Caco-2 (cell line): ENCODE data around the gene POLR2E. TPM values are rescaled to one million over a fixed set of nuclear protein-coding genes. Genes with fewer than 3 reads are reported as not detected.

Experiments used
- BruUV-seq: library from RNA; stranded (reverse); fragments of 400-500 nt; replicated peaks from 2 replicates; lab custom pipeline; 2021; lab: Mats Ljungman, UMichigan
- CTCF ChIA-PET: fragments of 300-600 bp; sonication (Branson Sonifier 250); formaldehyde crosslinking; loops from one replicate; lab custom pipeline; 2022; ENCODE audit warnings: antibody characterized with exemption; lab: Charles Lee
- POLR2A ChIA-PET: fragments of 300-600 bp; sonication (Branson Sonifier 250); formaldehyde crosslinking; loops from one replicate; lab custom pipeline; 2022; ENCODE audit warnings: antibody characterized with exemption; lab: Charles Lee
- DNase-seq, 2 experiments: peaks; one replicate each; pipeline versions ENCODE4 v3.0.0 to v3.0.0-alpha.2; 2020 to 2022
- H3K27me3 ChIP-seq: replicated peaks from 2 replicates; pipeline ENCODE4 v1.6.0; 2011; ENCODE audit warnings: low read length; ENCODE audit not compliant: control insufficient read depth, insufficient read depth
- H3K36me3 ChIP-seq: 2 replicates; pipeline ENCODE4 v1.5.1; 2011; ENCODE audit warnings: low read length; ENCODE audit not compliant: control insufficient read depth, insufficient read depth
- H3K4me1 ChIP-seq: fragments of 250-450 bp; sonication (Bioruptor Pico); 2 replicates; pipeline ENCODE4 v1.5.1; 2020; ENCODE audit warnings: mild to moderate bottlenecking
- H3K4me3 ChIP-seq: 2 replicates; pipeline ENCODE4 v1.5.1; 2011; ENCODE audit warnings: low read depth, mild to moderate bottlenecking, control low read depth, low read length
- H3K9me3 ChIP-seq: fragments of 250-450 bp; sonication (Bioruptor Pico); 2 replicates; pipeline ENCODE4 v1.5.1; 2020; ENCODE audit warnings: mild to moderate bottlenecking, moderate library complexity
- H3K27ac Mint-ChIP-seq: one replicate; pipeline ENCODE4 v1.8.0; 2022; ENCODE audit warnings: mixed read lengths; ENCODE audit not compliant: unreplicated experiment
- H3K27me3 Mint-ChIP-seq: one replicate; pipeline ENCODE4 v1.8.0; 2022; ENCODE audit warnings: mixed read lengths; ENCODE audit not compliant: insufficient read depth, unreplicated experiment
- H3K36me3 Mint-ChIP-seq: one replicate; pipeline ENCODE4 v1.8.0; 2022; ENCODE audit warnings: mild to moderate bottlenecking, mixed read lengths; ENCODE audit not compliant: insufficient read depth, unreplicated experiment
- H3K4me1 Mint-ChIP-seq: one replicate; pipeline ENCODE4 v1.8.0; 2022; ENCODE audit warnings: low read depth, mixed read lengths; ENCODE audit not compliant: unreplicated experiment
- H3K4me3 Mint-ChIP-seq: one replicate; pipeline ENCODE4 v1.8.0; 2022; ENCODE audit warnings: mild to moderate bottlenecking, moderate library complexity, mixed read lengths; ENCODE audit not compliant: unreplicated experiment
- H3K9me3 Mint-ChIP-seq: one replicate; pipeline ENCODE4 v1.8.0; 2022; ENCODE audit warnings: mixed read lengths; ENCODE audit not compliant: unreplicated experiment
- intact Hi-C: fragments of 100-400 bp; cut with micrococcal nuclease; formaldehyde crosslinking; loops from one replicate; pipeline ENCODE4 v1.10.0; 2022; ENCODE audit not compliant: unreplicated experiment
- total RNA-seq: library from RNA; stranded (reverse); gene quantifications from 2 replicates; pipeline ENCODE4 v1.2.3, GENCODE V29; 2022
- TF ChIP-seq, protein P1 (sequence below), 2 experiments: fragments of 200-600 bp in 1 of 2; IDR thresholded peaks; 1 replicate in 1 of 2; 2 replicates in 1 of 2; pipeline versions ENCODE4 v1.5.1 to v1.8.0; 2011 to 2022; ENCODE audit warnings: antibody characterized with exemption in 1 of 2, control low read depth in 1 of 2, inconsistent platforms in 1 of 2, low read depth in 1 of 2, low read length in 1 of 2, mild to moderate bottlenecking in 1 of 2, moderate library complexity in 1 of 2; ENCODE audit not compliant: insufficient read depth in 1 of 2, severe bottlenecking in 1 of 2, unreplicated experiment in 1 of 2

Gene POLR2E
- total RNA-seq, 1 experiment from 2014 or later, result 264 TPM

DNA sequence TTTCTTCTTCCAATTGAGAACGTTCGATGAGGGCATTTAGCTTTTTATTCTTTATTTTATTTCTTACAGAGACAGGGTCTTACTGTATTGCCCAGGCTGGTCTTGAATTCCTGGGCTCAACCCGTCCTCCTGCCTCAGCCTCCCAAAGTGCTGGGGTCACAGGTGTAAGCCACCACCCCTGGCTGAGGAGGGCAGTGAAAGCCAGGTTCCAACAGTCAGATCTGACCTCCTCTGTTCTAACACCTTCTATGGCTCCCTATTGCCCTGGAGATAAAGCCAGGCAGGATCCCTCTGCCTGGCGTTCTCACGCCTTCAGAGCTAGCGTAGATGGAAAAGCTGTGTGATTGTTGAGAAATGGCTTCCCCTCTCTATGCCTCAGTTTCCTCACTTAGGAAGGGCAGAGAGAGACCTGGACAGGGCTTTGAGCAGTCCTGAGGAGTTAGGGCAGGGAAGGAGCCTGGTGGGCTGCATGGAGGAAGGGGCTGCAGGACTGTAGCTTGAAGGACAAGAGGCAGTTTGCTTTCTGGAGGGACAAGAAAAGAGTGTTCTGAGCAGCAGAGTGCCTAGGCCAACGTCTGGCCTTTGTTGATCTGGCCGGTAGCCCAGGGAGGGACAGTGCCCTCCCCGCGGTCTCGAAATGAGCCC is 22.7 kb downstream of the POLR2E start:
- ChIA-PET POLR2A (interaction anchor here (0.6 kb wide), 1 partner anchor 46 kb away, joined by 3 read pairs; the partner anchor contains the start of gene CNN2), CTCF (no interaction called here)
- no TSS peak for BruUV-seq
- Mint-ChIP-seq H3K27me3 (no peaks in the 10 kb centered on the region), H3K9me3 (no peaks in the 10 kb centered on the region), H3K27ac (peak overlapping the region; percentile 47), H3K4me3 (no peak overlapping the region), H3K36me3 (peaks cover 50% of the 10 kb centered on the region), H3K4me1 (peaks cover 15% of the 10 kb centered on the region)
- Histone ChIP-seq H3K4me3 (no peak overlapping the region), H3K4me1 (peaks cover 9% of the 10 kb centered on the region; the same call in 1 of the 2 replicates), H3K36me3 (no peaks in the 10 kb centered on the region; the same call in 1 of the 2 replicates), H3K9me3 (no peaks in the 10 kb centered on the region), H3K27me3 (no peaks in the 10 kb centered on the region)
- TF ChIP-seq, protein P1, sequence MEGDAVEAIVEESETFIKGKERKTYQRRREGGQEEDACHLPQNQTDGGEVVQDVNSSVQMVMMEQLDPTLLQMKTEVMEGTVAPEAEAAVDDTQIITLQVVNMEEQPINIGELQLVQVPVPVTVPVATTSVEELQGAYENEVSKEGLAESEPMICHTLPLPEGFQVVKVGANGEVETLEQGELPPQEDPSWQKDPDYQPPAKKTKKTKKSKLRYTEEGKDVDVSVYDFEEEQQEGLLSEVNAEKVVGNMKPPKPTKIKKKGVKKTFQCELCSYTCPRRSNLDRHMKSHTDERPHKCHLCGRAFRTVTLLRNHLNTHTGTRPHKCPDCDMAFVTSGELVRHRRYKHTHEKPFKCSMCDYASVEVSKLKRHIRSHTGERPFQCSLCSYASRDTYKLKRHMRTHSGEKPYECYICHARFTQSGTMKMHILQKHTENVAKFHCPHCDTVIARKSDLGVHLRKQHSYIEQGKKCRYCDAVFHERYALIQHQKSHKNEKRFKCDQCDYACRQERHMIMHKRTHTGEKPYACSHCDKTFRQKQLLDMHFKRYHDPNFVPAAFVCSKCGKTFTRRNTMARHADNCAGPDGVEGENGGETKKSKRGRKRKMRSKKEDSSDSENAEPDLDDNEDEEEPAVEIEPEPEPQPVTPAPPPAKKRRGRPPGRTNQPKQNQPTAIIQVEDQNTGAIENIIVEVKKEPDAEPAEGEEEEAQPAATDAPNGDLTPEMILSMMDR (IDR thresholded peaks at IDR 0.05; ENCODE audit: insufficient read depth in 1 of 2, low read depth in 1 of 2, low read length in 1 of 2, severe bottlenecking in 1 of 2, unreplicated experiment in 1 of 2), result no peak
- intact Hi-C loops, result no loop called here
- no peak for DNase-seq

DNA sequence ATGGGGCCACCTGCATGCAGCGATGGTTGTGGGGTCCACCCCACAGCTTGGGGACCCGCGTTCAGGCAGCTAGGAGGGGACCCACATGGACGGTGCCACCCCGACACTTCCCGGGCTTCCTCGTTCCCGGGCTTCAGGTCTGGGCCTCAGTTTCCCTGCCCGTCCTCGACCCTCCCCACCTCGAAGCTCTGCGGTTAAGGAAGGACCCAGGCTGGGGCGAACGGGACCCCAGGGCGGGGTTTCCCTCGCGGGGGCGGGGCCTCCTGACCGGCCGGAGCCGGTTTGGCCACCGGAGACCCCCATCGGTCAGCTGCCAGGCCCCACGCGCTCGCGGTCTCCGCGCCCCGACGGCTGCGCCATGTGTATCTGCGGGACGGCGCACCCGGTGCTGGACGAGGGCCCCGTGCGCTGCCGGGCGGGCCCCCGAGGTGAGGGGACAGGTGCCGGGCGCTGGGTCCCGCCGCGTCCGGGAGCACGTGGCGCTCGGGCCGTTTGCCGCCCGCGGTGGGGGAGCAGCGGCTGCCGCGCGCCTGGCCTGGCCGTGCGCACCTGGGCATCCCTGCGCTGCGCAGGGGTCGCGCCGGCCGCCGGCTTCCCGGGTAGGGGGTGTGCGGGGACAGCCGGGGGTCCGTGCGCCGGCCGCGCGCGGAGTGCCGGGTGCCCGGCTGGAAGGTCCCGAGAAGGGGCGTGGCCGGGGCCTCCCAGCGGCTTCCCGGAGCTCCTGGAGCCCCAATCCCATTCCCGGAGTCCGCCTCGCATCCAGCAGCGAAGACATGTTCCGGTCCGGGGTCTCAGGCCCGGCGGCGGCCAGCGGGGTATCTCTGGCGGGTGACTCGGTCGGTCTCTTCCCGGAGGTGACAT is 24.0 kb downstream of the POLR2E start:
- no peaks in the 10 kb centered on the region; the same call in 1 of the 2 replicates for H3K36me3 ChIP-seq
- ChIA-PET CTCF (no interaction called here), POLR2A (no interaction called here)
- intact Hi-C loops, result no loop called here
- no peak for DNase-seq
- peaks cover 20% of the 10 kb centered on the region for H3K4me1 ChIP-seq
- H3K36me3 Mint-ChIP-seq, result peaks cover 46% of the 10 kb centered on the region
- H3K4me1 Mint-ChIP-seq, result peaks cover 15% of the 10 kb centered on the region
- H3K4me3 ChIP-seq, result peak overlapping the region; percentile 25
- peak overlapping the region; percentile 53 for H3K4me3 Mint-ChIP-seq
- no TSS peak for BruUV-seq
- no peaks in the 10 kb centered on the region for H3K27me3 Mint-ChIP-seq
- no peaks in the 10 kb centered on the region for H3K9me3 Mint-ChIP-seq
- H3K9me3 ChIP-seq, result no peaks in the 10 kb centered on the region
- H3K27me3 ChIP-seq, result no peaks in the 10 kb centered on the region
- TF ChIP-seq, protein P1 (IDR thresholded peaks at IDR 0.05; ENCODE audit: insufficient read depth in 1 of 2, low read depth in 1 of 2, low read length in 1 of 2, severe bottlenecking in 1 of 2, unreplicated experiment in 1 of 2), result no peak
- peak overlapping the region; percentile 47 for H3K27ac Mint-ChIP-seq

DNA sequence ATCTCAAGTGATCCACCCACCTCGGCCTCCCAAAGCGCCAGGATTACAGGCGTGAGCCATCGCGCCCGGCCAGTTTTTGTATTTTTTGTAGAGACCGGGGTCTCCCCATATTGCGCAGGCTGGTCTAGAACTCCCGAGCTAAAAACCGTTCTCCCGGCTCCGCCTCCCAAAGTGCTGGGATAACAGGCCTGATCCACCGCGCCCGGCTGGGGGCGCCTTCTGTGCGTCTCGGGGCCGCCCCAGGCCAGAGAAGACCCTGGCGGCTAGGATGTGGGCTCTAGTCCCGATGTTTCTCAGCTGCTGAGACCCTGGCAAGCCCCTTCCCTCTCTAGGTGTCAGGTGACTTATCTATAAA is 24.6 kb downstream of the POLR2E start:
- intact Hi-C loops, result no loop called here
- POLR2A ChIA-PET, result no interaction called here
- TF ChIP-seq, protein P1 (IDR thresholded peaks at IDR 0.05; ENCODE audit: insufficient read depth in 1 of 2, low read depth in 1 of 2, low read length in 1 of 2, severe bottlenecking in 1 of 2, unreplicated experiment in 1 of 2), result no peak

More for the DNA sequence above, 24.6 kb downstream of the POLR2E start:
- CTCF ChIA-PET, result no interaction called here
- no peaks in the 10 kb centered on the region for H3K9me3 Mint-ChIP-seq
- peaks cover 16% of the 10 kb centered on the region for H3K4me1 ChIP-seq
- H3K36me3 ChIP-seq, result no peaks in the 10 kb centered on the region; the same call in 1 of the 2 replicates
- no peaks in the 10 kb centered on the region for H3K27me3 Mint-ChIP-seq
- H3K4me3 Mint-ChIP-seq, result no peak overlapping the region
- BruUV-seq, result no TSS peak
- H3K4me1 Mint-ChIP-seq, result peaks cover 10% of the 10 kb centered on the region
- no peaks in the 10 kb centered on the region for H3K27me3 ChIP-seq
- peak overlapping the region; percentile 25 for H3K4me3 ChIP-seq
- DNase-seq, result no peak
- H3K27ac Mint-ChIP-seq, result no peak overlapping the region
- peaks cover 46% of the 10 kb centered on the region for H3K36me3 Mint-ChIP-seq
- no peaks in the 10 kb centered on the region for H3K9me3 ChIP-seq
